ENCODE measurements around the gene DOK5. TPM values are rescaled to one million over a fixed set of nuclear protein-coding genes. Genes with fewer than 3 reads are reported as not detected.
"Not testable (repeated sequence)": the region's sequence is repeated elsewhere in the genome, so short reads cannot be mapped to it uniquely, and the experiment has no call there.

The DOK5 gene
- total RNA-seq, 2 donors from 2014 or later: 0.99 to 1.2 TPM

GRCh38 chr20:54474866-54475265 lies 527 bp upstream of the DOK5 start:
- DNase-seq (no peak), ATAC-seq (replicated peaks in 1 of 2) (peak in 1 of 2 donors; percentile 17)
- H3K4me1 Mint-ChIP-seq (ENCODE audit: low read depth): peaks cover 16% of the 10 kb centered on the region
- no peak overlapping the region for H3K27ac Mint-ChIP-seq
- peaks cover 0 to 2% of the 10 kb centered on the region in 2 donors for H3K9me3 Mint-ChIP-seq
- H3K4me3 Mint-ChIP-seq: peak overlapping the region; percentile 5 to 27
- H3K27me3 Mint-ChIP-seq (ENCODE audit: low read depth): peaks cover 50% of the 10 kb centered on the region
- peaks cover 1 to 6% of the 10 kb centered on the region in 2 donors for H3K36me3 Mint-ChIP-seq (ENCODE audit: insufficient read depth in 2 of 2)

- Mint-ChIP-seq H3K9me3 (peaks cover 2% of the 10 kb centered on the region in 2 donors), H3K36me3 (ENCODE audit: insufficient read depth in 2 of 2) (peaks cover 1 to 6% of the 10 kb centered on the region in 2 donors), H3K27me3 (ENCODE audit: low read depth) (peaks cover 59% of the 10 kb centered on the region), H3K4me3 (peak overlapping the region; percentile 61 to 69), H3K4me1 (ENCODE audit: low read depth) (peaks cover 19% of the 10 kb centered on the region), H3K27ac (no peak overlapping the region)
- DNase-seq (no peak), ATAC-seq (replicated peaks in 1 of 2) (no peak)
Observed at GRCh38 chr20:54476169-54477009, 996 bp downstream of the DOK5 start.

- peaks cover 19% of the 10 kb centered on the region for H3K4me1 Mint-ChIP-seq (ENCODE audit: low read depth)
- peak overlapping the region in 1 of 2 donors; percentile 61 for H3K4me3 Mint-ChIP-seq
- peaks cover 1 to 6% of the 10 kb centered on the region in 2 donors for H3K36me3 Mint-ChIP-seq (ENCODE audit: insufficient read depth in 2 of 2)
- H3K9me3 Mint-ChIP-seq: peaks cover 0 to 2% of the 10 kb centered on the region in 2 donors
- DNase-seq: no peak
- ATAC-seq (replicated peaks in 1 of 2): no peak
- peaks cover 59% of the 10 kb centered on the region for H3K27me3 Mint-ChIP-seq (ENCODE audit: low read depth)
- no peak overlapping the region for H3K27ac Mint-ChIP-seq
Observed at GRCh38 chr20:54477191-54477955, 2.0 kb downstream of the DOK5 start.

GRCh38 chr20:54479138-54479906 lies 3.9 kb downstream of the DOK5 start:
- no peak overlapping the region for H3K4me3 Mint-ChIP-seq
- peaks cover 0 to 2% of the 10 kb centered on the region in 2 donors for H3K9me3 Mint-ChIP-seq
- peaks cover 14% of the 10 kb centered on the region for H3K4me1 Mint-ChIP-seq (ENCODE audit: low read depth)
- ATAC-seq (replicated peaks in 1 of 2): no peak
- H3K27ac Mint-ChIP-seq: no peak overlapping the region
- peaks cover 47% of the 10 kb centered on the region for H3K27me3 Mint-ChIP-seq (ENCODE audit: low read depth)
- H3K36me3 Mint-ChIP-seq (ENCODE audit: insufficient read depth in 2 of 2): peaks cover 0 to 6% of the 10 kb centered on the region in 2 donors
- no peak for DNase-seq

- H3K36me3 Mint-ChIP-seq (ENCODE audit: insufficient read depth in 2 of 2); H3K4me3 Mint-ChIP-seq; H3K27ac Mint-ChIP-seq; DNase-seq; H3K9me3 Mint-ChIP-seq; ATAC-seq (replicated peaks in 1 of 2): not testable (repeated sequence)
- peaks cover 10% of the 10 kb centered on the region for H3K4me1 Mint-ChIP-seq (ENCODE audit: low read depth)
- peaks cover 41% of the 10 kb centered on the region for H3K27me3 Mint-ChIP-seq (ENCODE audit: low read depth)
Observed at GRCh38 chr20:54479937-54480336, 4.5 kb downstream of the DOK5 start.

GRCh38 chr20:54481442-54481841 lies 6.0 kb downstream of the DOK5 start:
- peaks cover 33% of the 10 kb centered on the region for H3K27me3 Mint-ChIP-seq (ENCODE audit: low read depth)
- no peak overlapping the region for H3K4me3 Mint-ChIP-seq
- ATAC-seq (replicated peaks in 1 of 2) (no peak), DNase-seq (no peak)
- peaks cover 0 to 2% of the 10 kb centered on the region in 2 donors for H3K9me3 Mint-ChIP-seq
- peaks cover 0 to 3% of the 10 kb centered on the region in 2 donors for H3K36me3 Mint-ChIP-seq (ENCODE audit: insufficient read depth in 2 of 2)
- H3K4me1 Mint-ChIP-seq (ENCODE audit: low read depth): peaks cover 10% of the 10 kb centered on the region
- no peak overlapping the region for H3K27ac Mint-ChIP-seq

GRCh38 chr20:54485631-54486030 lies 10.2 kb downstream of the DOK5 start:
- H3K4me3 Mint-ChIP-seq: no peak overlapping the region
- peaks cover 0 to 2% of the 10 kb centered on the region in 2 donors for H3K9me3 Mint-ChIP-seq
- ATAC-seq (replicated peaks in 1 of 2): no peak
- no peaks in the 10 kb centered on the region for H3K36me3 Mint-ChIP-seq (ENCODE audit: insufficient read depth in 2 of 2)
- peaks cover 10% of the 10 kb centered on the region for H3K27me3 Mint-ChIP-seq (ENCODE audit: low read depth)
- no peaks in the 10 kb centered on the region for H3K4me1 Mint-ChIP-seq (ENCODE audit: low read depth)
- DNase-seq: no peak
- no peak overlapping the region for H3K27ac Mint-ChIP-seq

- H3K27me3 Mint-ChIP-seq (ENCODE audit: low read depth): peaks cover 6% of the 10 kb centered on the region
- H3K9me3 Mint-ChIP-seq: no peaks in the 10 kb centered on the region
- no peaks in the 10 kb centered on the region for H3K4me1 Mint-ChIP-seq (ENCODE audit: low read depth)
- no peaks in the 10 kb centered on the region for H3K36me3 Mint-ChIP-seq (ENCODE audit: insufficient read depth in 2 of 2)
- DNase-seq (no peak), ATAC-seq (replicated peaks in 1 of 2) (no peak)
- no peak overlapping the region for H3K27ac Mint-ChIP-seq
- no peak overlapping the region for H3K4me3 Mint-ChIP-seq
Observed at GRCh38 chr20:54486585-54486984, 11.2 kb downstream of the DOK5 start.

- Mint-ChIP-seq H3K27ac (no peak overlapping the region), H3K9me3 (no peaks in the 10 kb centered on the region), H3K27me3 (ENCODE audit: low read depth) (peaks cover 6% of the 10 kb centered on the region), H3K4me1 (ENCODE audit: low read depth) (no peaks in the 10 kb centered on the region), H3K4me3 (no peak overlapping the region), H3K36me3 (ENCODE audit: insufficient read depth in 2 of 2) (no peaks in the 10 kb centered on the region)
- DNase-seq (no peak), ATAC-seq (replicated peaks in 1 of 2) (no peak)
Observed at GRCh38 chr20:54488442-54488841, 13.0 kb downstream of the DOK5 start.

GRCh38 chr20:54491506-54491905 lies 16.1 kb downstream of the DOK5 start:
- Mint-ChIP-seq H3K27ac (no peak overlapping the region), H3K27me3 (ENCODE audit: low read depth) (peaks cover 6% of the 10 kb centered on the region), H3K4me1 (ENCODE audit: low read depth) (no peaks in the 10 kb centered on the region), H3K4me3 (no peak overlapping the region), H3K36me3 (ENCODE audit: insufficient read depth in 2 of 2) (no peaks in the 10 kb centered on the region), H3K9me3 (no peaks in the 10 kb centered on the region)
- ATAC-seq (replicated peaks in 1 of 2) (no peak), DNase-seq (no peak)

- Mint-ChIP-seq H3K27ac (no peak overlapping the region), H3K9me3 (no peaks in the 10 kb centered on the region), H3K36me3 (ENCODE audit: insufficient read depth in 2 of 2) (no peaks in the 10 kb centered on the region)
Observed at GRCh38 chr20:54494303-54495006, 19.1 kb downstream of the DOK5 start.

GRCh38 chr20:54497931-54498718 lies 22.7 kb downstream of the DOK5 start:
- no peaks in the 10 kb centered on the region for H3K36me3 Mint-ChIP-seq (ENCODE audit: insufficient read depth in 2 of 2)
- H3K27me3 Mint-ChIP-seq (ENCODE audit: low read depth): no peaks in the 10 kb centered on the region
- H3K4me3 Mint-ChIP-seq: no peak overlapping the region
- H3K4me1 Mint-ChIP-seq (ENCODE audit: low read depth): no peaks in the 10 kb centered on the region
- no peaks in the 10 kb centered on the region for H3K9me3 Mint-ChIP-seq
- no peak overlapping the region for H3K27ac Mint-ChIP-seq
- DNase-seq (no peak), ATAC-seq (replicated peaks in 1 of 2) (no peak)

More at GRCh38 chr20:54494303-54495006, 19.1 kb downstream of the DOK5 start:
- H3K4me3 Mint-ChIP-seq: no peak overlapping the region
- no peaks in the 10 kb centered on the region for H3K4me1 Mint-ChIP-seq (ENCODE audit: low read depth)
- H3K27me3 Mint-ChIP-seq (ENCODE audit: low read depth): no peaks in the 10 kb centered on the region
- ATAC-seq (replicated peaks in 1 of 2) (no peak), DNase-seq (no peak)

All from activated T-cell treated with anti-CD3 and anti-CD28 coated beads, Interleukin-2, amount 50 U/mL, for 72 hours (primary cell).